Posterior vena cava (tissue), 2 donors: ENCODE data around the gene USP19. TPM values are rescaled to one million over a fixed set of nuclear protein-coding genes. Genes with fewer than 3 reads are reported as not detected.

Experiments used
- DNase-seq: peaks from one replicate; pipeline ENCODE4 v3.0.0-alpha.2; 2020; ENCODE audit warnings: low spot score
- intact Hi-C, 2 donors: fragments of 100-400 bp; cut with DNase I; formaldehyde crosslinking; loops; one replicate each; pipeline versions ENCODE4 v1.14.1 to v1.14.2; 2022 to 2023
- long read RNA-seq, 2 donors: library from polyadenylated mRNA; unstranded; transcript quantifications; one replicate each; pipeline ENCODE4 v2.0.0, GENCODE V29; 2020 to 2021
- total RNA-seq, 2 donors: library from RNA; stranded (reverse); fragmentation: NEBNext Ultra II Directional; extraction: Animal tissue kit (Norgen Biotek cat#: 25700); gene quantifications; one replicate each; pipeline ENCODE4 v1.2.1, GENCODE V29; 2021
- donor health status: DM: yes; HTN: yes; CAD: no.
- donor health status: DM: yes; HTN: yes; CAD: no.

Gene USP19, protein sequence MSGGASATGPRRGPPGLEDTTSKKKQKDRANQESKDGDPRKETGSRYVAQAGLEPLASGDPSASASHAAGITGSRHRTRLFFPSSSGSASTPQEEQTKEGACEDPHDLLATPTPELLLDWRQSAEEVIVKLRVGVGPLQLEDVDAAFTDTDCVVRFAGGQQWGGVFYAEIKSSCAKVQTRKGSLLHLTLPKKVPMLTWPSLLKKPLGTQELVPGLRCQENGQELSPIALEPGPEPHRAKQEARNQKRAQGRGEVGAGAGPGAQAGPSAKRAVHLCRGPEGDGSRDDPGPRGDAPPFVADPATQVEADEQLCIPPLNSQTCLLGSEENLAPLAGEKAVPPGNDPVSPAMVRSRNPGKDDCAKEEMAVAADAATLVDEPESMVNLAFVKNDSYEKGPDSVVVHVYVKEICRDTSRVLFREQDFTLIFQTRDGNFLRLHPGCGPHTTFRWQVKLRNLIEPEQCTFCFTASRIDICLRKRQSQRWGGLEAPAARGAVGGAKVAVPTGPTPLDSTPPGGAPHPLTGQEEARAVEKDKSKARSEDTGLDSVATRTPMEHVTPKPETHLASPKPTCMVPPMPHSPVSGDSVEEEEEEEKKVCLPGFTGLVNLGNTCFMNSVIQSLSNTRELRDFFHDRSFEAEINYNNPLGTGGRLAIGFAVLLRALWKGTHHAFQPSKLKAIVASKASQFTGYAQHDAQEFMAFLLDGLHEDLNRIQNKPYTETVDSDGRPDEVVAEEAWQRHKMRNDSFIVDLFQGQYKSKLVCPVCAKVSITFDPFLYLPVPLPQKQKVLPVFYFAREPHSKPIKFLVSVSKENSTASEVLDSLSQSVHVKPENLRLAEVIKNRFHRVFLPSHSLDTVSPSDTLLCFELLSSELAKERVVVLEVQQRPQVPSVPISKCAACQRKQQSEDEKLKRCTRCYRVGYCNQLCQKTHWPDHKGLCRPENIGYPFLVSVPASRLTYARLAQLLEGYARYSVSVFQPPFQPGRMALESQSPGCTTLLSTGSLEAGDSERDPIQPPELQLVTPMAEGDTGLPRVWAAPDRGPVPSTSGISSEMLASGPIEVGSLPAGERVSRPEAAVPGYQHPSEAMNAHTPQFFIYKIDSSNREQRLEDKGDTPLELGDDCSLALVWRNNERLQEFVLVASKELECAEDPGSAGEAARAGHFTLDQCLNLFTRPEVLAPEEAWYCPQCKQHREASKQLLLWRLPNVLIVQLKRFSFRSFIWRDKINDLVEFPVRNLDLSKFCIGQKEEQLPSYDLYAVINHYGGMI (N-terminal part only)
- total RNA-seq: 10 to 100 TPM; 34.1 to 40.4 TPM
- long read RNA-seq, donor 1, full-length matches to known transcripts: 3 of 14 reads
- long read RNA-seq, donor 1, partial matches to known transcripts: 9 of 14 reads
- long read RNA-seq, donor 1, other reads (novel, unspliced or antisense): 2 of 14 reads
- long read RNA-seq, donor 2, partial matches to known transcripts: 11 of 14 reads
- long read RNA-seq, donor 2, other reads (novel, unspliced or antisense): 3 of 14 reads

DNA sequence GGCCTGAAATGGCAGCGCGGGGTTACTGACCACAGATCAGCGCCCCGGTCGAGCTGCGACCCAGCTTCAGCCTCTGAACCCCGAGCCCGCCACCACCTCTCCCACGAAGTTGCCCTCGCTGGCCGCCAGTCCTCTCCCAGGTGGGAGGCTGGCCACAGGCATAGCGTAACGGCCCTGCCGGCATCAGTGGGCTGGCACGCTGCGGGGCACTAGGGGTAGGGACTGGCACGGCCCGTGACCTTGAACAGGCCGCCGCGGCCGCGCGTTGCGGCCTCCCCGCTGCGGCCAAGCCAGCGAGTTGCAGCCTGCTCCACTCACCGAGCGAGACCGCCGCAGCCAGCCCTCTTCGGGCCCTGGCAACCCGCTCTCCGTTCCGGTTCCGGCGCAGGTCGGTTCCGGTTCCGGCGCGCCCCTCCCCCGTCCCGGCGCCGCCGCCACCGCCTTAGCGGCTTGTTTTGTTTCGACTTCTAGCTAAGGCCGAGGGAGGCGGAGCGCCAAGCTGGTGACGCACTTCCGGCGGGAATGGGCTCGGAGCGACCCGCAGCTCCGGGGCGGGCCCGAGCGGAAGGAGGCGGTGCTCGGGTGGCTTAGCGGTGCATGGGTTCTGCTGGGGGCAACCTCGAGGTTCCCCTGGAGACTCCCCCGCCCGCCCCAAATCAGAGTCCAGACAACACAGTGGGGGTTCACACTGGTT lies at the start of gene USP19:
Gene USP19, minus strand, starts transcription at position 386 of the 694 bp plus-strand sequence. CDS start 1,678 bp downstream, outside the sequence.
- DNase-seq: peak; percentile 99
- intact Hi-C loops: no loop called here

DNA sequence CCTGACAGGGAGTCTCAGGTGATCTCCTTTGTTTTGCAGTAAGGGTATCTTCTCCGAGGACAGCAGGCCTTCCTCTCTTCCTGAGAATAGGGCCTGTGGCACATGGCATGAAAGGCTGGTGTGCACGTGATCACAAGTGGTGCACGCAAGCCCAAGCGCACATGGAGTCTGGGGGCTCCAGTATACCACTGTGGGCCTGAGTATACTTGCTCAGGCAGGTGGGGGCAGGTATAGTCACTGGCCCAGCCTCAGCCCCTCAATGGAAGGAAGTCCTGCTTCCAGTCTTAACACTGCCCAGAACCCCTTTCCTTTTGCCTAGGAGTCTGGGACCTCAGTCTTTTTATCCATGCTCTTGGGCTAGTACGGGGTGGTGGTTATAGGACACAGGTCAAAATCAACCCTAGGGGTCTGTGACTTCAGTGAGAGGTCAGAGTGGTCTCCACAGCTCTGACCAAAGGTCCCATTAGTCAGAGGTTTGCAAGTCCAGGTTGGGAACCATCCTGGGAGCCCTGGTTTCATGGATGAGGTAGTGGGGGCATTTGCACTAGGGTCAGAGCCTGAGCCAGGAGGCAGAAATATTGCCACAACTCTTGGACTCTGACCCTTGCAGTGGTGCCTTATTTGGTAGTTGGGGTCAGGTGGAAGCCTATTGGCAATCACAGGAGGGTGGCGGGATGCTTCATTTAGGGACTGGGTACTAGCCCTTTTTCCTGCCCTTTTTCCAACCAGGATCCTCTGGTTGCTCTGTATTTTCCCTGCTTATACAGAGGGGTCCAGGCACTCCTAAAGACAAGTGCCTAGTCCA lies 46.3 kb upstream of the USP19 start:
- intact Hi-C loops: loop anchor here in 1 of 2 donors (10.0 kb wide), 2 partner anchors 298 to 492 kb away; no protein-coding TSS in a partner anchor
- DNase-seq: no peak

DNA sequence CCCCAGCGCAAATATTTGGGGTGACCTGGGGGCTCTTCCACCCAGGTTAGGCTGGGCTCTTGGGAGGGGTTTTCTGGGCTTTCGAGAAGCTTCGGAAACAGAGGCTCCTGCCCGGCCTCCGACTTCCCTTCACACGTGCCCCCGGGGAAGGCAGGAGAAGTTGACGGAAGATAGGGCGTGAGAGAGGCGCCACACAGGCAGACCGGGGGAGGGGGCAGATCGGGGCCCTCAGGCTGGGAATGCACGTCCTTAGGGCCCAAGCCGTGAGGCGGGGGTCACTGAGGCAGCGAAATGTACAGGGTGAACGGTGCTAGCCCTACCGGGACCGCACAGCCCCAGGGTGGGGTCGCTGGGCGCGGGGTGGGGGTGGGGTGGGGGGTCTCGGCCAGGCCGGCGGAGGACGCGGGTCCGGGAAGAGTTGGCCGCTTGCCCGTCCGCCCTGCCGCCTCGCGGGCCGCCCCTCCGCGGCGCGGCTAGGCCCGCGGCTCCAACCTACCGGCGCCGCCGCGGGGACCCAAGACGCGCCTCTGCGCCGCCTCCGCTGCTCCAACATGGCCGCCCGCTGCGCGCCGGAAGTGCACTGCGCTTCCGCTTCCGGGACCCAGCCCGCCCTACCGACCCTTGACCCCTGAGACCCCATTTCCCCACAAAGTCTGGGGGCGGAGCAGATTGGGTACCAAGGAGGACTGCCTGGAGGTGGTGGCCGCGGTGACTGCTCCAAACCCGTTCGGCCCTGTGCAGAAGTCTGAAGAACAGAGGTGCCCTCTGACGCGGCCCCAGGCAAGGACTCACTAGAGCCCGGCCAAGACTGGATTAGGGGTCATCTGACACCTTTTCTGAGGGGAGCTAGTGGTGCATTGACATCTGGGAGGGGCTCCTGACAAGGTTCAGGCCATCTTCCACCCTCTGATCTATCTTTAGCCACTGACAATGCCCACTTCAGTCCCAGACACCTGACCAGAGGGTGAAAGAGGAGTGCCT lies 45.4 kb upstream of the USP19 start, which contains the start of gene CCDC71:
Gene CCDC71, minus strand, starts transcription at position 561 of the 981 bp plus-strand sequence. CDS start 2,123 bp downstream, outside the sequence.
- intact Hi-C loops: loop anchor here in 1 of 2 donors (10.0 kb wide), 2 partner anchors 299 to 491 kb away; no protein-coding TSS in a partner anchor
- DNase-seq: peak; percentile 95

DNA sequence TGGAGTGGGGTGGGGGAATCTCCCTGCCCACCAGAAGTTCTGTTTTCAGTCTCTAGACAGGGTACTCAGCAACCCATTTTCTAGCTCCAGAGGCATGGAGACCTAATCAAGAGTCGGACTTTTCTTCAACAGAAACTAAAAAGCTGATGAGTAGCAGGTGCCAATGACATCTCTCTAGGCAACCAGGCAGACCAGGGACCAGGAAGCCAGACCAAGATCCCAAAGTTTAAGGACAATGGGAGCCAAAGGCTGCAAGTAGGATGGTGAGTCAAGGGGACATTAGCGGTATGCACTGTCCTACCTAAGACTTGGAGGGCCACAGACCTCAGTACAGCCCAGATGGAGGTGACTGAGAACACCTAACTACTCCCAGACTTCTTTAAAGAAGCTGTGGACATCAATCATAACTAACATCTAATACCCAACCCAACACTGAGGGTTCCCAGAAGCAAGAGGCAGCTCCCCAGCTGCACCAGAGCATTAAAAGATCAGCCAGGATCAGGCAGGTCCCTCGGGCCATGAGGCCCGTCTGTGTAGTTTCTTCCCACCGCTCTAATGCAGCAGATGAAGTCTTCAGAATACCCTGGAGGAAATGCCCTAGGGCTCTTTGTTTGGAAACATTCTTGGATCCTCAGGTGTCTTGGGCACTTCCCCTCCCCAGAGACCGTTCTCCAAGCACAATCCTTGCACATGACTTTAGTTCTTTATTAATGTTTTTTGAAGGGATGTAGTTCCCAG lies 44.5 kb upstream of the USP19 start:
- no peak for DNase-seq
- intact Hi-C loops: loop anchor here in 1 of 2 donors (10.0 kb wide), 2 partner anchors 300 to 490 kb away; no protein-coding TSS in a partner anchor

DNA sequence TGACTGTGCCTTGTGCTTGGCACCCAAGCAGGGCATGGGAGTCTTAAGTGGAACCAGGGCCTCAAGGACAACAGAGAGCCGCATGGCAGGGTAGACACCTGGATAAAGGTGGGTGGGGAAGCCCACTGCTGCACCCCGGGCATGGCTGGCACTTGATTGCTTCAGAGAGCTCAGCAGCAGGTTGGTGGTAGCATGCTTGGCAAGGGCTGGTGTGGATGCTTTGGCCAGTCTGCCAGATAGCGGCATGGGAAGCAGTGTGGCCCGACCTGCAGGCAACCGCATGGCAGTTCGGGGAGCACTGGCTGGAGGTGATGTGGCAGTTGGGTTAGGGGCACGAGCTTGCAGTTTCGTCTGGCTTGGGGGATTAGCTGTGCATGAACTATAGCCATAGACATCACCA lies 43.0 kb upstream of the USP19 start:
- intact Hi-C loops: loop anchor here in 1 of 2 donors (10.0 kb wide), 2 partner anchors 301 to 489 kb away; no protein-coding TSS in a partner anchor
- DNase-seq: no peak

DNA sequence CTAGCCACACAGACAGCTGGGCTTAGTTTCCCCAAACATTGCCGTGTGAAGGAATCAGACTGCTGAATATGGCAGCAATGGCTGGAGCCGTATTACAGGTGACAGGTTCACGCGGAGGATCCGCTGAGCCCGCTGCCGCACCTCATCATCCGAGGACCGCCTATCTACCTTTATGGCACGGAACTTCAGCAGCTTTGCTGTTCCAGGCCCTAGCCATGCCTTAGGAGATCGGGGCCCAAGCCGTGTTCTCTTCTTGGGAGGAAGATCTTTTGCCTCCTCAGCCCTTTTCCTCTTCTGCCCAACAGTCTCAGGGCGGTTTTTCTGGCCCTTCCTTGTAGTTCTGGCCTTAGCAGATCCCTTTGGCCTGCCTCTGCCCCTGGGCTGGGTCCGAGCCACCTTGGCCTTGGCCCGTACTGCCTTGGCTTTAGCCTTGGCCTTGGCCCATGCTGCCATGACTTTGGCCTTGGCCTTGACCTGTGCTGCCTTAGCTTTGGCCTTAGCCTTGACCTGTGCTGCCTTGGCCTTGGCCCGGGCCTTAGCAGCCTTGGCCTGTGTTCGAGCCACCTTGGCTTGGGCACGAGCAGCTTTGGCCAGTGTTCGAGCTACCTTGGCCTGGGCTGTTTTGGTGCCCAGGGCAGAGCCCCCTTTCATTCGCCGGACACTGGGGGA lies 42.3 kb upstream of the USP19 start:
- intact Hi-C loops: loop anchor here in 1 of 2 donors (10.0 kb wide), 2 partner anchors 302 to 488 kb away; no protein-coding TSS in a partner anchor
- no peak for DNase-seq

DNA sequence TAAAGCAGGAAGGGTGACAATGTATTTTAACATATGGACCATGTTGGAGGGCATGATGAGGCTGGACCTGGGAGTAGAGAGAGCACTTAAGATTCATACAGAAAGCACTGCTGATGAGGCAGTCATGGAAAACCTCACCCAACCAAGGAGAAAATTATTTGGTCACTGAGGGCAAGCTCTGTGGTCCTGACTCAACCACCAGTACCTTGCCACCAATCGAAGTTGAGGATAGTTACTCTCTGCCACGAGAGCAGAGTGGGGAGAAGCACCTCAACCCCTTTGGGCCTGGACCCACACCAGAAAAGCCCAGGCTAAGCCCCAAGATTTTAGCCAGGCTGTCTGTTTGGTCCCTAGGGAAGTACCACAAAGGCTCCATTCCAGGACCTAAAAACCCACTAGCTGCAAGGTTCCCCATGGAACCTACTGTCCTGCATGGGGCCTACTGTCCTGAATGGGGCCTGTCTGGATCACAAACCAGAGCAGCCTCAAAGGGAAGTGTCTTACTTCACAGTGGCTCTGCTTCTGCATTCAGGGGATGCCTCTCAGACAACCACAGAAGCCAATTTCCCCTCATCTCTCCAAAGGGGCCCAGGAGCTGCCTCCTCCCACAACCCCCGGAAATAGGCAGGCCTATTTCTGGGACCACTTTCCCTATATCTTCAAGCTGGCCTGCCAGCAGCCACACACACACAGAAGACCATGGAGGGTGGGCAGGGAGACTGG lies 41.3 kb upstream of the USP19 start:
- DNase-seq: no peak
- intact Hi-C loops: loop anchor here in 1 of 2 donors (10.0 kb wide), 2 partner anchors 303 to 487 kb away; no protein-coding TSS in a partner anchor

DNA sequence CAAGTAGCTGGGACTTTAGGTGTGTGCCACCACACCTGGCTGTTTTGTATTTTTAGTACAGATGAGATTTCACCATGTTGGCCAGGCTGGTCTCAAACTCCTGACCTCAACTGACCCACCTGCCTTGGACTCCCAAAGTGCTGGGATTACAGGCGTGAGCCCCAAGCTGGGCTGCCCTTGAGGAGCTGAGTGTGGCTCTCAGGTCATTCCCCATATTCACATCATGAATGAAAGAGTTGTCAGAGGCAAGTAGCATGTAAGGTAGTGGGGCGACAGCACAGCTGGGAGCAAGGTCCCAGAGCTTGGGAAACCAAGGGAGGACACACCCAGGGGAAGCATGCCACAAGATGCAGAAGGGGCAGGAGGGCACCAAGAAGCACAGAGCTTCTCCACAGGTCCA lies 40.6 kb upstream of the USP19 start:
- DNase-seq: no peak
- intact Hi-C loops: loop anchor here in 1 of 2 donors (10.0 kb wide), 2 partner anchors 304 to 486 kb away; no protein-coding TSS in a partner anchor

DNA sequence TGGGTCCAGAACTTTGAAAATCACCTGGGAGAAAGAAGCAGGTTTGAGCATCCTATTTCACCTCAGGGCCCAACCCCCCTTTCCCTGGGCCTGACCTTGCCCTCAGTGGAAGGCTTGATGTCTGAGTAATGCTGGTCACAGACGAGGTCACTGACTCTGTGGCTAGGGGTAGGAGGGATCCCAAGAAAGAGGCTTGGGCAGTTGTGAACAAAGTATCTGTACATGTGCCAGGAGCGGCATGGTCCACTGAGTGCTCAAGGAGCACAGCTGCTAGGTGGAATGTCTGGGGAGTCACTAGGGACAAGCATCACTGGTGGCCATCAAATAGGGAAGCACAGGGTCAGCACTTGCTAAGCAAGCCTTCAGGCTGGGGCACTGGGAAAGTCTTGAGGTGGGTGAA lies 38.2 kb upstream of the USP19 start:
- no peak for DNase-seq
- intact Hi-C loops: no loop called here

DNA sequence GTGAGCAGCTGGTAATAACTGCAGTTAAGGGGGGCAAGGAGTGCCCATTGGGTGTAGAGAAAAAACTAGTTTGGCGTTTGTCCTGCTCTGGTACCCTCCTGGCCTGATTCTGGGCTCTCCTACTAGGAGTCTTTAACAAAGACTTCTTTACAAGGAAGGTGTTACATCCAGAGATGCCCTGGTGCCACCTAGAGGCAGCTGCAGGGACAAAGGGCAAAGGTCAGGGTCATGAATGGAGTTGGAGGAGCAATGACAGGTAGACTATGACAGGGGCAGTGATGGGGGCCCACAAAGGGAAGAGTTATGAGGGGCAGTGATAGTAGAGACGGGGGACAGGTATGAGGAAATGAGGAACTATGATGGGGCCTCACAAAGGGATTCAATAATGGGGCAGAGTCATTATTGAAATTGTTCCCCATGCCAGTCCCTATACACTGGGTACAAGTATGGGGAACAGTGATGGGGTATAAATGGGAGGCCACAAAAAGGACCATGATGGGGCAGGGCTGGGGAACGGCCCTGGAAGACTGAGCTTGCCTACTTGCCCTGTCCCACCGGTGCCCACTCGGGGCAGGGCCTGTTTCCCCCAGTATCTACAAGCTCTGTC lies 37.6 kb upstream of the USP19 start:
- no peak for DNase-seq
- intact Hi-C loops: no loop called here

DNA sequence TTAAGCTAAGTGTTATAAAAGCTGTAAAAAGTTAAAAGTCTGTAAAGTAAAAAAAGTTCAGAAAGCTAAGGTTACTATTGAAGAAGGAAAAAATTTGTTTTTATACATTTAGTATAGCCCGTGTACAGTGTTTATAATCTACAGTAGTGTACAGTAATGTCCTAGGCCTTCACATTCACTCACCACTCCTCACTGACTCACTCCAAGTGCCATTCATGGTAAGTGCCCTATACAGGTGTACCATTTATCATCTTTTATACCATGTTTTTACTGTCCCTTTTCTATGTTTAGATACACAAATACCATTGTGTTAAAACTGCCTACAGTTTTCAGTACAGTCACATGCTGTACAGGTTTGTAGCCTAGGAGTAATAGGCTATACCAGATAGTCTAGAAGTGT lies 36.7 kb upstream of the USP19 start:
- DNase-seq: no peak
- intact Hi-C loops: no loop called here

DNA sequence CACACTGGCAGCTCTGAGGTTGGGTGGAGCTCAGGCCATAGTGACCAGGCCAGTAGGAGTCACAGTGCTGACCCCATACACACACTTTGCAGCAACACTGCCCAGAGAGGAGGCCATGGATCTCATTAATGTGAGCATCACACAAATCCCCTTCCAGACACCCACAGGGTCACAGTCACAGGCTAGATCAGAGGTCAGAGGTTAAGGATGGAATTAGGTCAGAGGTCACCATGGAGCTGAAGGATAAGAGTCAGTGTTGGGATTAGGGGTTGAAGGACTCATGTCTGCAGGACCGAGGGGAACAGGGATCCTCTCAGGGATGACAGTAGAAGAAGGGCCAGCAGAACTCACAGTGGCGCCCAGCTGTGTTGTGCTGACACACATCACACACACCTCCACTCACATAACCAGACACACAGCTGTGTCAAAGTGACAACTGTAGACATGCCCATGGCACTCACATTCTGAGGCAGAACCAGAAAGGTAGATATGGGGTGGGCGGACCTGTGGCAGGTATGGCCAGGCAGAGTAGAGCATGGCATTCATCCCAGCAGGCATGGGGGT lies 32.8 kb upstream of the USP19 start:
- no peak for DNase-seq
- intact Hi-C loops: no loop called here

DNA sequence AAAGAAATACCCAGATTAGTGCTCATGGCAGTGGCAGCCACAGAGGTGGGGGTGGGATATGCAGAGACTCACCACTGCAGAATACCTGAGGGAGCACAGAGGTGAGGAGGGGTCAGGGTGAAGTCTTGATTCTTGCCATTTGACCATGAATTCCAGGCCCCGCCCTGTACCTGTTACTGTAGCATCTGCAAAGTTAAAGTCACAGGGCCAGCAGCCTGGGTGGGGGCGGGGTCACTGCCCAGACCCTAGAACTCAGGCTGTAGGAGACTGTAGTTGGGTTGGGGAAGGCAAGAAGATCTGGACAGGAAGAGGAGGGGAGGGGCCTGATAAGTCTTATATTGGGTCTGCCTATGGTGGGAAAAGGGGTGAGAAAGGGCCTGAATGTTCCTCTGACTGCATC lies 31.0 kb upstream of the USP19 start:
- DNase-seq: no peak
- intact Hi-C loops: no loop called here
